Amygdala (tissue), 56 donors: ENCODE data around the gene COG8.

Experiments
- DNase-seq, 56 donors: peaks; one replicate each; lab custom pipeline; 2025; lab: John Stamatoyannopoulos, UW

COG8 gene

GRCh38 chr16:69348222-69348621 lies 8.9 kb upstream of the COG8 start:
- no peak for DNase-seq

GRCh38 chr16:69346683-69347082 lies 7.3 kb upstream of the COG8 start:
- no peak for DNase-seq

GRCh38 chr16:69345923-69346322 lies 6.6 kb upstream of the COG8 start:
- DNase-seq, result no peak

- no peak for DNase-seq
Measured at GRCh38 chr16:69344171-69344570, 4.8 kb upstream of the COG8 start.

GRCh38 chr16:69340095-69340644 lies 806 bp upstream of the COG8 start:
- DNase-seq, result no peak

GRCh38 chr16:69338557-69339288 lies 641 bp downstream of the COG8 start:
- no peak for DNase-seq

- no peak for DNase-seq
Measured at GRCh38 chr16:69334696-69335095, 4.7 kb downstream of the COG8 start.

- peak; percentile 45 to 96 (median 88) for DNase-seq
Measured at GRCh38 chr16:69330286-69331109, 8.9 kb downstream of the COG8 start, which contains the start of gene PDF. PDF (minus strand) TSS chr16:69330588; CDS start chr16:69330570, 18 bp downstream.

- peak in 7 of 56 donors; percentile 26 to 64 (median 56) for DNase-seq
Measured at GRCh38 chr16:69329369-69330285, 9.7 kb downstream of the COG8 start.

GRCh38 chr16:69328854-69329316 lies 10.5 kb downstream of the COG8 start:
- no peak for DNase-seq

GRCh38 chr16:69327585-69328310 lies 11.6 kb downstream of the COG8 start:
- DNase-seq, result no peak

- DNase-seq, result no peak
Measured at GRCh38 chr16:69326172-69326873, 13.0 kb downstream of the COG8 start.

GRCh38 chr16:69325784-69326171 lies 13.6 kb downstream of the COG8 start:
- no peak for DNase-seq

- DNase-seq, result no peak
Measured at GRCh38 chr16:69324585-69325253, 14.6 kb downstream of the COG8 start.

- DNase-seq, result peak in 18 of 56 donors; percentile 3 to 54 (median 29)
Measured at GRCh38 chr16:69324013-69324531, 15.3 kb downstream of the COG8 start.

- no peak for DNase-seq
Measured at GRCh38 chr16:69323415-69323814, 15.9 kb downstream of the COG8 start.

GRCh38 chr16:69322343-69322742 lies 17.0 kb downstream of the COG8 start:
- no peak for DNase-seq

GRCh38 chr16:69321080-69321479 lies 18.3 kb downstream of the COG8 start:
- DNase-seq, result no peak
